LNCaP clone FGC (cell line): ENCODE results near the gene IPO8.
"Not testable (repeated sequence)": the region's sequence is repeated elsewhere in the genome, so short reads cannot be mapped to it uniquely, and the experiment has no call there.

Experiments
- DNase-seq: peaks from one replicate; pipeline ENCODE4 v3.0.0-alpha.2; 2011; ENCODE audit warnings: low read depth
- H3K4me3 ChIP-seq: 2 replicates; pipeline ENCODE4 v1.5.1; 2011; ENCODE audit warnings: mild to moderate bottlenecking, low read depth, low read length, control low read depth
- CTCF ChIP-seq: IDR thresholded peaks from 2 replicates; pipeline ENCODE4 v1.5.1; 2012; ENCODE audit warnings: mild to moderate bottlenecking; ENCODE audit not compliant: control insufficient read depth, insufficient read depth; ENCODE audit errors: extremely low read depth

Gene IPO8

GRCh38 chr12:30610718-30611117, 85.0 kb downstream of the IPO8 start:
- no peak for TF ChIP-seq CTCF
- DNase-seq = no peak
- no peak overlapping the region for H3K4me3 ChIP-seq

GRCh38 chr12:30609819-30610218, 85.8 kb downstream of the IPO8 start:
- H3K4me3 ChIP-seq, DNase-seq: not testable (repeated sequence)

GRCh38 chr12:30604302-30604701, 91.4 kb downstream of the IPO8 start:
- H3K4me3 ChIP-seq, DNase-seq: not testable (repeated sequence)

- no peak for DNase-seq
- TF ChIP-seq CTCF = no peak
- H3K4me3 ChIP-seq = no peak overlapping the region
Observed at GRCh38 chr12:30603129-30603528, 92.5 kb downstream of the IPO8 start.

- no peak for DNase-seq
- TF ChIP-seq CTCF = no peak
- H3K4me3 ChIP-seq = no peak overlapping the region
Observed at GRCh38 chr12:30602678-30603077, 93.0 kb downstream of the IPO8 start.

GRCh38 chr12:30599608-30600007, 96.1 kb downstream of the IPO8 start:
- no peak overlapping the region for H3K4me3 ChIP-seq
- TF ChIP-seq CTCF = no peak
- DNase-seq = no peak

GRCh38 chr12:30598889-30599288, 96.8 kb downstream of the IPO8 start:
- no peak for DNase-seq
- no peak overlapping the region for H3K4me3 ChIP-seq
- no peak for TF ChIP-seq CTCF

GRCh38 chr12:30595742-30596141, 99.9 kb downstream of the IPO8 start:
- no peak for TF ChIP-seq CTCF
- no peak for DNase-seq
- H3K4me3 ChIP-seq = no peak overlapping the region
